DND-41 (cell line): ENCODE data around the gene BBS7.

Experiments
- EZH2 ChIP-seq: IDR thresholded peaks from 3 replicates; pipeline ENCODE4 v1.6.1; 2012; ENCODE audit warnings: borderline replicate concordance, low read depth, mild to moderate bottlenecking, moderate library complexity, low read length, inconsistent platforms; ENCODE audit not compliant: severe bottlenecking
- TF ChIP-seq, protein P1 (sequence below): IDR thresholded peaks from 2 replicates; pipeline ENCODE4 v1.5.1; 2012; ENCODE audit warnings: borderline replicate concordance, low read length, moderate library complexity, mild to moderate bottlenecking; ENCODE audit not compliant: poor library complexity, severe bottlenecking; ENCODE audit errors: extremely low read depth

DNA sequence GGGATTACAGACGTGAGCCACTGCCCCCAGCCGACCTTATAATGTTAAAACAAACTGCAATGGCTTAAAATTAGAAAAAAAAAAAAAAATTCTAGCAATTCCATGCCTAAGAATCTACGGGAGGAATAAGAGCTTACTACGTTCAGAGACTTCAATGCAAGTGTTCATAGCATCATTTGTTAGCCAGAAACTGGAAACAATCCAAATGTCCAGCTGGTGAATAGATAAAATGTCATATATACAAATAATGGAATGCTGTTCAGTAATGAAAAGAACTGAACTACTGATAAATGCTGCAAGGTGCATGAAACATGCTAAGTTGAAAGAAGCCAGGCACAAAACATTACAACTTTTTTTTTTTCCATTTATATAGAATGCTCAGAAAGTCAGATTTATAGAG, 63.9 kb downstream of the BBS7 start:
- TF ChIP-seq, protein P1, sequence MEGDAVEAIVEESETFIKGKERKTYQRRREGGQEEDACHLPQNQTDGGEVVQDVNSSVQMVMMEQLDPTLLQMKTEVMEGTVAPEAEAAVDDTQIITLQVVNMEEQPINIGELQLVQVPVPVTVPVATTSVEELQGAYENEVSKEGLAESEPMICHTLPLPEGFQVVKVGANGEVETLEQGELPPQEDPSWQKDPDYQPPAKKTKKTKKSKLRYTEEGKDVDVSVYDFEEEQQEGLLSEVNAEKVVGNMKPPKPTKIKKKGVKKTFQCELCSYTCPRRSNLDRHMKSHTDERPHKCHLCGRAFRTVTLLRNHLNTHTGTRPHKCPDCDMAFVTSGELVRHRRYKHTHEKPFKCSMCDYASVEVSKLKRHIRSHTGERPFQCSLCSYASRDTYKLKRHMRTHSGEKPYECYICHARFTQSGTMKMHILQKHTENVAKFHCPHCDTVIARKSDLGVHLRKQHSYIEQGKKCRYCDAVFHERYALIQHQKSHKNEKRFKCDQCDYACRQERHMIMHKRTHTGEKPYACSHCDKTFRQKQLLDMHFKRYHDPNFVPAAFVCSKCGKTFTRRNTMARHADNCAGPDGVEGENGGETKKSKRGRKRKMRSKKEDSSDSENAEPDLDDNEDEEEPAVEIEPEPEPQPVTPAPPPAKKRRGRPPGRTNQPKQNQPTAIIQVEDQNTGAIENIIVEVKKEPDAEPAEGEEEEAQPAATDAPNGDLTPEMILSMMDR = no peak
- TF ChIP-seq EZH2 = no peak
